Upper lobe of left lung (tissue), 6 donors: ENCODE data around the gene N4BP2. TPM values are rescaled to one million over a fixed set of nuclear protein-coding genes. Genes with fewer than 3 reads are reported as not detected.
A peak's percentile ranks its signal among the peaks of the same experiment; 100 is the strongest.

ENCODE experiments used
- ATAC-seq, 2 donors: fragments of 200-7000 bp; cut with Tn5 transposase; one replicate each; pipeline ENCODE4 v1.9.1; 2022; ENCODE audit warnings: mild to moderate bottlenecking in 2 of 2, moderate library complexity in 2 of 2; ENCODE audit not compliant: low FRiP score in 2 of 2
- DNase-seq, 2 donors: peaks; one replicate each; pipeline ENCODE4 v3.0.0-alpha.2; 2019 to 2020
- H3K27ac ChIP-seq, 4 donors: fragments of 200-600 bp; sonication (generic); one replicate each; pipeline ENCODE4 v1.5.1; 2016 to 2019
- H3K27me3 ChIP-seq, 4 donors: fragments of 200-600 bp; sonication (generic); one replicate each; pipeline ENCODE4 v1.5.1; 2017 to 2019
- H3K36me3 ChIP-seq, 4 donors: fragments of 200-600 bp; sonication (generic); one replicate each; pipeline ENCODE4 v1.5.1; 2016 to 2019
- H3K4me1 ChIP-seq, 4 donors: fragments of 200-600 bp; sonication (generic); one replicate each; pipeline ENCODE4 v1.5.1; 2018 to 2019
- H3K4me3 ChIP-seq, 4 donors: fragments of 200-600 bp; sonication (generic); one replicate each; pipeline ENCODE4 v1.5.1; 2017 to 2019; ENCODE audit warnings: mild to moderate bottlenecking in 2 of 4, moderate library complexity in 1 of 4
- H3K9me3 ChIP-seq, 4 donors: fragments of 200-600 bp; sonication (generic); one replicate each; pipeline ENCODE4 v1.5.1; 2018 to 2019
- EP300 ChIP-seq, 4 donors: sonication (generic); formaldehyde crosslinking; IDR thresholded peaks; one replicate each; pipeline ENCODE4 v1.5.1; 2017; ENCODE audit warnings: antibody characterized with exemption in 4 of 4, control low read depth in 2 of 4
- POLR2A ChIP-seq, 4 donors: fragments of 450-650 bp; IDR thresholded peaks; one replicate each; pipeline ENCODE4 v1.5.1; 2016 to 2017; ENCODE audit warnings: antibody characterized with exemption in 4 of 4, mild to moderate bottlenecking in 2 of 4
- POLR2AphosphoS5 ChIP-seq, 2 donors: sonication (generic); formaldehyde crosslinking; IDR thresholded peaks; one replicate each; pipeline ENCODE4 v1.5.1; 2017; ENCODE audit warnings: antibody characterized with exemption in 2 of 2
- WGBS, 2 donors: methylation state at CpG; one replicate each; pipeline ENCODE4 v1.1.5; 2017 to 2018; 5-methylcytosine and 5-hydroxymethylcytosine counted together
- total RNA-seq, 6 donors: library from RNA; depleted of rRNA in 4 of 6; stranded (reverse); fragments of >200 nt in 4 of 6; gene quantifications; one replicate each; pipeline versions ENCODE4 v1.1.0 to v1.2.1, GENCODE V29; 2016 to 2021
- TF ChIP-seq, protein P1 (sequence below), 6 experiments: fragments of 450-650 bp in 4 of 6; fragments of 200-600 bp in 2 of 6; sonication (generic) in 2 of 6; IDR thresholded peaks; one replicate each; pipeline ENCODE4 v1.5.1; 2016 to 2019; ENCODE audit warnings: antibody characterized with exemption in 6 of 6
- donor health status: DM: no; HTN: no; CAD: no; lungs with moderate emphysema.
- donor health status: DM: no; HTN: yes; CAD: no; lungs with severe emphysema.

N4BP2 gene
- total RNA-seq, 6 donors from 2014 or later: 7.1 to 29.3 (median 9.1) TPM

DNA sequence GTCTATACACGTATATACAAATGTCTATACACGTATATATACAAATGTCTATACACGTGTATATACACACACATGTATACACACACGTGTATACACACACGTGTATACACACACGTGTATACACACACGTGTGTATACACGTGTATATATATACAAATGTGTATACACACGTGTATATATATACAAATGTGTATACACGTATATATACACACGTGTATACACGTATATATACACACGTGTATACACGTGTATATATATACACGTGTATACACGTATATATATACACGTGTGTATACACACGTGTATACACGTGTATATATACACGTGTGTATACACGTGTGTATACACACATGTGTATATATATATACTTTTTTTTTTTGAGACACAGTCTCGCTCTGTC, 23.9 kb upstream of the N4BP2 start:
- H3K36me3 ChIP-seq: no peaks in the 10 kb centered on the region
- TF ChIP-seq, protein P1, sequence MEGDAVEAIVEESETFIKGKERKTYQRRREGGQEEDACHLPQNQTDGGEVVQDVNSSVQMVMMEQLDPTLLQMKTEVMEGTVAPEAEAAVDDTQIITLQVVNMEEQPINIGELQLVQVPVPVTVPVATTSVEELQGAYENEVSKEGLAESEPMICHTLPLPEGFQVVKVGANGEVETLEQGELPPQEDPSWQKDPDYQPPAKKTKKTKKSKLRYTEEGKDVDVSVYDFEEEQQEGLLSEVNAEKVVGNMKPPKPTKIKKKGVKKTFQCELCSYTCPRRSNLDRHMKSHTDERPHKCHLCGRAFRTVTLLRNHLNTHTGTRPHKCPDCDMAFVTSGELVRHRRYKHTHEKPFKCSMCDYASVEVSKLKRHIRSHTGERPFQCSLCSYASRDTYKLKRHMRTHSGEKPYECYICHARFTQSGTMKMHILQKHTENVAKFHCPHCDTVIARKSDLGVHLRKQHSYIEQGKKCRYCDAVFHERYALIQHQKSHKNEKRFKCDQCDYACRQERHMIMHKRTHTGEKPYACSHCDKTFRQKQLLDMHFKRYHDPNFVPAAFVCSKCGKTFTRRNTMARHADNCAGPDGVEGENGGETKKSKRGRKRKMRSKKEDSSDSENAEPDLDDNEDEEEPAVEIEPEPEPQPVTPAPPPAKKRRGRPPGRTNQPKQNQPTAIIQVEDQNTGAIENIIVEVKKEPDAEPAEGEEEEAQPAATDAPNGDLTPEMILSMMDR (IDR thresholded peaks at IDR 0.05): no peak
- TF ChIP-seq POLR2A (IDR thresholded peaks at IDR 0.05): no peak
- no peak for TF ChIP-seq POLR2AphosphoS5 (IDR thresholded peaks at IDR 0.05)
- no peak for TF ChIP-seq EP300 (IDR thresholded peaks at IDR 0.05)
- H3K4me1 ChIP-seq: no peaks in the 10 kb centered on the region
- 83 to 91% methylated on average over 4 to 12 of the region's 22 CpGs for WGBS, 2 donors
- ATAC-seq (no peak), DNase-seq (no peak)
- no peaks in the 10 kb centered on the region for H3K9me3 ChIP-seq
- H3K27ac ChIP-seq: no peak overlapping the region
- H3K4me3 ChIP-seq: no peak overlapping the region
- no peaks in the 10 kb centered on the region for H3K27me3 ChIP-seq

DNA sequence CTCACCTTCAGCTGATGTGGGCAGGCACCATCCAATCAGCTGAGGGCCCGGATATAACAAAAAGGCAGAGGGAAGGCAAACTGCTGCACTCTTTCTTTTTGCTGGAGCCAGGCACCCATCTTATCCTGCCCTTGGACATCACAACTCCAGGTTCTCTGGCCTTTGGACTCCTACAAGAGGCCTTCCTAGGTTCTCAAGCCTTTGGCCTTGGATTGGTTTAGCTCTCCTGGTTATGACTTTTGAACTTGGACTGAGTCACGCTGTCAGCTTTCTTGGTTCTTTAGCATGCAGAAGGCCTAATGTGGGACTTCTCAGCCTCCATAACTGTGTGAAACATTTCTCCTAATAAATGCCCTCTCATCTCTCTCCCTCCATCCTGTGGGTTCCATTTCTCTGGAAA, 23.0 kb upstream of the N4BP2 start:
- no peaks in the 10 kb centered on the region for H3K27me3 ChIP-seq
- H3K4me1 ChIP-seq: no peaks in the 10 kb centered on the region
- H3K4me3 ChIP-seq: no peak overlapping the region
- DNase-seq (no peak), ATAC-seq (no peak)
- TF ChIP-seq, protein P1 (IDR thresholded peaks at IDR 0.05): no peak
- no peak for TF ChIP-seq EP300 (IDR thresholded peaks at IDR 0.05)
- no peak for TF ChIP-seq POLR2A (IDR thresholded peaks at IDR 0.05)
- TF ChIP-seq POLR2AphosphoS5 (IDR thresholded peaks at IDR 0.05): no peak
- 50 to 66% methylated on average over 2 of the region's 2 CpGs for WGBS, 2 donors
- no peaks in the 10 kb centered on the region for H3K36me3 ChIP-seq
- no peak overlapping the region for H3K27ac ChIP-seq
- H3K9me3 ChIP-seq: no peaks in the 10 kb centered on the region

DNA sequence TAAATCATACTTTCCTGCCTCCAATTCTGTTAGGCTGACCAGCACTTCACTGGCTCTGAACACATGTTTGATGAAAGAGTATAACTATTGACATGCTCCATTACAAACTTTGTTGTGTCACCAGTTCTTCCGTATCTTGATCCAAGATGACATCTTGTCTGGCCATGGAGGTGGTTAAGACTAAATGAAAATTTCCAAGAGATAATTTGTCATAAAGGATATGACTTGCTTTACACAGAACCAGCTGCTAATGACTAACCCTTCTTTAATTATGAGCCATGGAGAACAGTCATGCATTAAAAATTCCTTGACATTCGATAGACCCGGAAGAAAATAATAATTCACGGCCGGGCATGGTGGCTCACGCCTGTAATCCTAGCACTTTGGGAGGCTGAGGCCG, 17.7 kb upstream of the N4BP2 start:
- H3K4me1 ChIP-seq: no peaks in the 10 kb centered on the region
- ATAC-seq (peak in 1 of 2 donors; percentile 29), DNase-seq (no peak)
- 89 to 94% methylated on average over 7 of the region's 7 CpGs for WGBS, 2 donors
- TF ChIP-seq POLR2AphosphoS5 (IDR thresholded peaks at IDR 0.05) (no peak), POLR2A (IDR thresholded peaks at IDR 0.05) (no peak), EP300 (IDR thresholded peaks at IDR 0.05) (no peak)
- TF ChIP-seq, protein P1 (IDR thresholded peaks at IDR 0.05): no peak
- no peaks in the 10 kb centered on the region for H3K27me3 ChIP-seq
- H3K36me3 ChIP-seq: no peaks in the 10 kb centered on the region
- no peak overlapping the region for H3K4me3 ChIP-seq
- H3K27ac ChIP-seq: no peak overlapping the region
- no peaks in the 10 kb centered on the region for H3K9me3 ChIP-seq

DNA sequence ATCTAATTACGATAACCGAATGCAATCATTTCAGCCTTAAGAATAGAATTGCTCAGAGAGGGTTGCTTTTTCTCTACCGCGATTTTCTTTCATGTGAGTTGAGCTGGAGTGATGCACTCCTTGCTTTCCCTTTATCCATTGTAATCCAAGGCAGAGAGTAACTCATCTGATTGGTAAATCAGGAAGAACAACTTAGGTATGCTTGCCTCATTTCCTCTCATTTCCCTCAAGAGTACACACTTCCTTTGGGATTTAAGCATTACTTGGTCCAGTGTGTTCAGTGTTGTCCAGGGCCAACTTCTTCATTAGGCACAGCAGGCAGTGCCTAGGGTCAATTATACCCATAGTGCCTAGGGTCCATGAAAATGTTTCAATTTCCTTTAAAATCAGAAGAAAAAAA, 15.7 kb upstream of the N4BP2 start:
- Histone ChIP-seq H3K36me3 (no peaks in the 10 kb centered on the region), H3K27ac (no peak overlapping the region), H3K4me3 (no peak overlapping the region), H3K9me3 (no peaks in the 10 kb centered on the region), H3K27me3 (no peaks in the 10 kb centered on the region), H3K4me1 (peaks cover 0 to under 1% (median 0%) of the 10 kb centered on the region in 4 donors)
- TF ChIP-seq EP300 (IDR thresholded peaks at IDR 0.05): no peak
- TF ChIP-seq, protein P1 (IDR thresholded peaks at IDR 0.05): no peak
- no peak for TF ChIP-seq POLR2AphosphoS5 (IDR thresholded peaks at IDR 0.05)
- TF ChIP-seq POLR2A (IDR thresholded peaks at IDR 0.05): no peak
- no peak for ATAC-seq
- 94 to 95% methylated on average over 4 of the region's 4 CpGs for WGBS, 2 donors
- DNase-seq: no peak

DNA sequence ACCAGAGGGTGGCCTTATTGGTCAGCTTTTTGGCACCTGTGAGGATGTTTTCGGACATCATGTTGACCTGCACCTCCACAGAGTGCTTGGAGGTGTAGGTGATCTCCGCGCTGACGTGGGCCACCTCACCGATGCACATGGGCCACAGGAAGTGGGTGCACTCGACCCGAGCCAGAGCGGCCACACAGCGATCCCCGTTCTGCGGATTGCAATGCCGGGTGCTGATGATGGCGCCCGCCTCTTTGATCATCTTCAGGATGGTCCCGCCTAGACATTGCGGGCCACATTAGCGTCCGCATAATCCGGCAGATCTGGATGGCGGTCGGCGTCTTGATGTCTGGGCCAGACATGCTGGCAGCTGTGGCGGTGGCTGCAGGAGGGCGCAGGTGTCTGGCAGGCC, 12.9 kb upstream of the N4BP2 start:
- peak in 1 of 2 donors; percentile 63 for DNase-seq
- 97 to 99% methylated on average over 21 to 24 of the region's 24 CpGs for WGBS, 2 donors

More for the DNA sequence above, 12.9 kb upstream of the N4BP2 start:
- ATAC-seq: no peak
- Histone ChIP-seq H3K9me3 (no peaks in the 10 kb centered on the region), H3K36me3 (no peaks in the 10 kb centered on the region), H3K27me3 (no peaks in the 10 kb centered on the region), H3K4me3 (no peak overlapping the region), H3K4me1 (peaks cover 0 to 4% (median 3%) of the 10 kb centered on the region in 4 donors), H3K27ac (no peak overlapping the region)
- TF ChIP-seq EP300 (IDR thresholded peaks at IDR 0.05): no peak
- TF ChIP-seq POLR2AphosphoS5 (IDR thresholded peaks at IDR 0.05): no peak
- no peak for TF ChIP-seq POLR2A (IDR thresholded peaks at IDR 0.05)
- TF ChIP-seq, protein P1 (IDR thresholded peaks at IDR 0.05): no peak
